HG02798 (cell line): ENCODE results near the gene REC114.
"Not testable (repeated sequence)": the region's sequence is repeated elsewhere in the genome, so short reads cannot be mapped to it uniquely, and the experiment has no call there.

Experiments used
- ATAC-seq: cut with Tn5 transposase; IDR thresholded peaks from one replicate; pipeline ENCODE4 v1.9.1; 2021; ENCODE audit warnings: mild to moderate bottlenecking; ENCODE audit not compliant: unreplicated experiment, poor library complexity

The REC114 gene, protein sequence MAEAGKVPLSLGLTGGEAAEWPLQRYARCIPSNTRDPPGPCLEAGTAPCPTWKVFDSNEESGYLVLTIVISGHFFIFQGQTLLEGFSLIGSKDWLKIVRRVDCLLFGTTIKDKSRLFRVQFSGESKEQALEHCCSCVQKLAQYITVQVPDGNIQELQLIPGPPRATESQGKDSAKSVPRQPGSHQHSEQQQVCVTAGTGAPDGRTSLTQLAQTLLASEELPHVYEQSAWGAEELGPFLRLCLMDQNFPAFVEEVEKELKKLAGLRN

DNA sequence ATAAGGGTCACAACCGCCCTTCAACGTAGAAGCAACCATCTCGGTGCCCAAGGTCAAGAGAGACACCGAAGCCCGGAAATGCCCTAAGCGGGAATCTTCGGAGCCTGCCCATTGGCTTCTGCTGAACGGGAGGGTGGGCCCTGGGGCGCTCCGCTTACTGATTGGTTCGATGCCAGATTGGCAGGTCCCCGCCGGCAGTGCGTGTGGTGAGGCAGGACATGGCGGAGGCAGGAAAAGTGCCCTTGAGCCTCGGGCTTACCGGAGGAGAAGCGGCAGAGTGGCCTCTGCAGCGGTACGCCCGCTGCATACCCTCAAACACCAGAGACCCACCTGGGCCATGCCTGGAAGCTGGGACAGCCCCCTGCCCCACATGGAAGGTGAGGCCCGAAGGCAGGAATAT lies at the start of gene REC114:
TSS of gene REC114 (plus strand) at position 197 of the 400 bp plus-strand sequence. CDS start at position 219, 22 bp downstream.
- no peak for ATAC-seq

DNA sequence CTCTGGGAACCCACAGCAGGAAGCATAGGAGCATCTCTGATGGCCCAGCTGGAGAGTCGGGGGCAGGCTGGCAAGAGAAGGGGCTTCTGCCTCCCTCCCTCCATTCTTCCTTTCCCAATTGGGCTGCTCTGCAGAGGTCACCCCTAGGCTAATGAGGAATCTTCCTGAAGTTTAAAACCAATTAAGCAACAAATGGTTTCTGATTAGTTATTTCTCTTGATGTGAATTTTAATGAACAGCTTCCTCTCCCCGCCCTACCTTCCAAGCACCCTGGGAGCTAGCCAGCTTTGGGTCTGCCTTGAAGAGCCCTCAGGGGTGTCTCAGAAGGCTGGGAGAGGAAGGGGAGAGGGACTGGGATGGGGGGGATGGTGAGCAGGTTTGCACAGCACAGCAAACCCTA lies 49.6 kb upstream of the REC114 start:
- ATAC-seq, result no peak

DNA sequence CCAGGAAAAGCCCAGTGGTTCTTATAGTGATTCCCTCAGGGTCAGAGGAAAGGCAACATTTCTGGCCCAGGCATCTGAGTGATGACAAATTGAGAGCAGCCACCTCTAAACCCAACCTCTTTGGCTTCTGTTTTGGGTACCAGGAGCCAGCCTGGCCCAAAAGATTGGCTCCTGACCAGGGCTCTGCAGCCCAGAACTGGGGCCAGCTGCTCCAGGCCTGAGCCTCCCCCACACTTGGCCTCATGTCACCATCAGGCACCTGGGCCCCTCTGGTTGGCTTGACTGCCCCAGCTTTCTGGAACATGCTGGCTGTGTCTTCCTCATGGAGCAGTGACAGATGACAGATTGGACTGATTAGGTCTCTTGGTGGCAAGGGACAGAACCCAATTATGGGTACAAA lies 48.2 kb upstream of the REC114 start:
- ATAC-seq, result no peak

DNA sequence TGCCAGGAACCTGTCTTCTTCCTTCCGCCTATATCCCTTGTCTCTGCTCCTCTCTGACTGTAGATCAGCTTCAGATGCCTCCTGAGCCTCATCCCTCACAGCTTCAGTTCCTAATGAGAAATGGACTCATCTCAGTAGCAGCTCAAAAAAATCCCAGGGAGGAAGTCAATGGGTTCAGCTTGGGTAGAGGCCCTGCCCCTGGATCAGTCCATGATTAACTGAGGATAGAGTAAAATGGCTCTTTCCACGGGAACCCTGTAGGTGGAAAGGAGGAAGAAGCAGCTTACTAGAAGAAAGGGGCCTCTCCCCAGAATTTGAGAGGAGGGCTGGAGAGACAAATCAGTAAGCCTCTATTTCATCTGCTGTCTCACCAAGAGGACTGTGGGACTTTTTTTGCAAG lies 47.3 kb upstream of the REC114 start:
- no peak for ATAC-seq

DNA sequence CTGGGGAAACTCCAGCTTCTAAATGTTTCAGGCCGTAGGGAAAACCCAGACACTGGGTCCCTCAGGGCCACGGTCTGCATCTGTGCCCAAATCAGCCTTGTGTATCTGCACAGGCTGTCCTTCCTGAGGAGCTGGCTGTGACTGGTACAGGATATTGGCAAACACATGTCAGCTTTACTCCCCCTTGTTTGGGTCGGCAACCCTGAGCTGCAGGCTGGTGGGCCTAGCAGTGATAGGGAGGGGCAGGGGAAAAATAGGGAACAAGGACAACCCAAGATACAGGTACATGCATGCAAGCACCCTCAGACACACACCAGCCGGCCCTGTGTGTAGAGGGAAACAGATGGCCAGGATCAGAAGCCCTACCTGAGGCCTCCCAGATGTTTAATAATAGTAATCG lies 45.5 kb upstream of the REC114 start:
- no peak for ATAC-seq

DNA sequence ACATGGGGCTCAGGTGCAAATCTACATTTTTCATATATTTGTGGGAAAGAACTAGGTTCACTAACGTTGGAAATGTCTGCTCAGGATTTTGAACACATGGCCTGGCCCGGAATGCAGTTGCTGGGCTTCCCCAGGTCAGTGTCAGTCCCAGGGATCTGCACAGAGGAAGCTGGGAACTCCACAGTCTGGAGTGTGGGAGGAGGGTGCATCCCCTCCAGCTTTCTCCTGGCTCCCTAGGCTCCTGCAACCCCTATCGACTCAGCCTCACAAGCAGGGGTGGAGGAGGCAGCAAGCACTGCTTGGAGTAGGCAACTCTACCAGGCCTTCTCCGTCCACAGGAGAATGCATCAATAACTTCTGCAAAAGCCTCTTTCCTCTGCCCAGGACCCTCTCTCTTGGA lies 44.1 kb upstream of the REC114 start:
- no peak for ATAC-seq

DNA sequence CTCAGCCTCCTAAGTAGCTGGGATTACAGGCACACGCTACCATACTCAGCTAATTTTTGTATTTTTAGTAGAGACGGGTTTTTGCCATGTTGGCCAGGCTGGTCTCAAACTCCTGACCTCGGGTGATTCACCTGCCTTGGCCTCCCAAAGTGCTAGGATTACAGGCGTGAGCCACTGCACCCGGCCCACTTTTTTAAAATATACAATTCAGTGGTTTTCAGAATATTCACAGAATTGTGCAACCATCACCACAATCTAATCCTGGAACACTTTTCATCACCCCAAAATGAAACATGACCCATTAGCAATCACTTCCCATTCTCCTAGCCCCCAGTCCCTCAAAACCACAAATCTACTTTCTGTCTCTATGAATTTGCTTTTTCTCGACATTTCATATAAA lies 42.7 kb upstream of the REC114 start:
- not testable (repeated sequence) for ATAC-seq

DNA sequence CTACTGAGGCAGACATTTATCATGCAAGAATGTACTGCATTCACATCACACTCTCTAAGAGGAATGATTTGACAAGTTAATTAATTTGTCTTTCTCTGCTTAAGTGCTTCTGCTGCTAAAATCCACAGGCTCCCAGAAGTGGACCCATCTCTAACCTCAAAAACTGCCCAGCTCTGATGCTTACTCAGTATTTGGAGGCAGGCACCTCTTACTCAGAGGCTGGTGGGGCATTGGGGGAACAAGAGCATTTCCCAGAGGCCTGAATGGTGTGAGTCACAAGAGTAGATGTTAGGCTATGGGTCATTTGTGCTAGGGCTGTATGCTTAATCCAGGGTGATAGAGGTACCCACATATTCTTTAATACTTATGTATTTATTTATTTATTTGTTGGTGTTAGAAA lies 39.8 kb upstream of the REC114 start:
- no peak for ATAC-seq

DNA sequence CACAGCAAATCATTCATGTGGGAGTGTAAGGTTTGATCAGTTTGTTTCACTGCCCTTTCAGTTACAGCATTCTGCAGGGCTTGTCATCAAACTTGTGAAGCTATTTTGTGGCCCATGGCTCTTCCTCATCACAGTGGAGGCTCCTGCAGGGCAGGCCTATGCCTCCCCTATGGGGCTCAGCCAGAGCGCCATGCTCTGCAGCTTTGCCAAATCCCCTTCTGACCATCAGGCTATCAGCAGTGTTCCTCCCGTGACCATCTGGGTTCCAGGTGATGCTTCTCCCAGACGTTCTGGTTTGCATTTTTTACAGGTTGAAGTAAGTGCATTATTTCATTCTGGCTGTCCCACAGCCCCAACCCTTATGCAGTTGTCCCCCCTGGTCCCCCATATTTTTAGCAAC lies 28.1 kb upstream of the REC114 start:
- ATAC-seq, result no peak

DNA sequence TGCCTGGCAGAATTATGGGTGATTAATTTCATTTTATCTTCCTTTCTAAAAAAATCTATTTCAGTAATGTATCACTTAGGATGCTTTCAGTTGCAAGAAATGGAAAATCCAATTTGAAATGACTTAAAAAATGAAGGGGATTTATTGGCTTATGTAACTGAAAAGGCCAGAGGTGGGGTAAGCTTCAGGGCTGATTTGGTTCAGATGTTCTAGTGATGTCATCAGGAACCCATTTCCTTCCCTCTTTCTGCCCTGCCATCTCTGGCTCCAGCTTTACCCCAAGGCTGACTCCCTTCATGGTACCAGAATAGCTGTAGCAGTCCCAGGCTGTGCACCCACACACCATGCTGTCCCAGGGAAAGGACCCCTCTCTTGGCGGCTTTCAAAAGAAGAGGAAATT lies 18.5 kb upstream of the REC114 start:
- ATAC-seq, result no peak

DNA sequence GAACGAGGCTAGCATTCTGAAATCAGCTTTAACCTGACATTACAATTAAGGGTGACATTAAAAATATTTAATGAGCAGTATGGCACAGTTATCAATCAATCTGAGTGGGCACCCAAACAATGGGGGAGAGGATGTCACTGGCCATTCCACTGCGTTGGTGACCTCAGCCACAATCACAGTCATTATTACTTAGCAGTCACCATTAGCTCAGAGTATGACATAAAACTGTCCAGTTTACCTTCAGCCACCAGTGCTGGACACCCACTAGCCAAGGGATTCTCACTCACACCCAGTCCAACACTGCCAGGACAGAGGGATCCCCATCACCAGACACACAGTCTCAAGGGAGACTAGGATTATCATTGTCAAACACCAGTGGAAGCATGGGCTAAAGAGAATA lies 17.5 kb upstream of the REC114 start:
- ATAC-seq, result no peak

DNA sequence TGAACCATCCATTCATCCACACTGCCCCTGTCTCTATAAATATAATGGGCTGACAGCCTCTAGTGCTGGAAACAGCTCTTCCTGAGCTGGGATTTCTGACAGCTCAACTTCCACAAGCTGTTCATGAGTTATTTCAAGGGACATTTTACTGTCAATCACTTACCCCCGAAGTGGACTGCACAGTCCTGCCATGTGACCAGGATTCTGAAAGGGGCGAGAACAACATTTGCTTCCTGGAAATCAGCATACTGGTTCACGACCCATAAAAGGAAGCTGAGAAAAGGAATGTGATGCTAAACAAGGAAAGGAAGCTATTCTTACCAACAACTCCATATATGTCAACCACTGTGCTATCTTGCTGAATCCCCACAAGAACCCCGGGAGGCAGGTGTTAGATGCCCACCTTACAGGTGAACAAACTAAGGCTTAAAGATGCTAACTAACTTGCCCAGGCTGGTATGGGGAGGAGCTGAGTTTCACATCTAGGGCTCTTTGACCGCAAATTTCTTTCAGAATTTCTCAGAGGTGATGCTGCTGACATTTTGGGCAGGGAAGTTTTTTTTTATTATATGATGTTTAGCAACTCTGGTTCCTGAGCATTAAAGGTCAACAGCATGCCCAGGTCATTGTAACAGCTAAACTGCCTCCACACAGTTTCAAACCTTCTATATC lies 16.5 kb upstream of the REC114 start:
- no peak for ATAC-seq

DNA sequence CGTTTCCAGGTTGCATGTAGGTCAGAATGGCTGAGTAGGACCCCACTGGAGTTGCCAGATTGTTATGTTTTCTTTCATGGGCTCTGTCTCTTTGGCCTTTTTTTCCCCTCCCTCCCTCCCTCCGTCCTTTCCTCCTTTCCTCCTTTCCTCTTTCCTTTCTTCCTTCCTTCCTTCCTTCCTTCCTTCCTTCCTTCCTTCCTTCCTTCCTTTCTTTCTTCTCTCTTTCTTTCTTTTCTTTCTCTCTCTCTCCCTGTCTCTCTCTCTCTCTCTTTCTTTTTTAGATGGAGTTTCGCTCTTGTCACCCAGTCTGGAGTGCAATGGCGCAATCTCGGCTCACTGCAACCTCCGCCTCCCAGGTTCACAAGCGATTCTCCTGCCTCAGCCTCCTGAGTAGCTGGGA lies 11.6 kb upstream of the REC114 start:
- not testable (repeated sequence) for ATAC-seq

DNA sequence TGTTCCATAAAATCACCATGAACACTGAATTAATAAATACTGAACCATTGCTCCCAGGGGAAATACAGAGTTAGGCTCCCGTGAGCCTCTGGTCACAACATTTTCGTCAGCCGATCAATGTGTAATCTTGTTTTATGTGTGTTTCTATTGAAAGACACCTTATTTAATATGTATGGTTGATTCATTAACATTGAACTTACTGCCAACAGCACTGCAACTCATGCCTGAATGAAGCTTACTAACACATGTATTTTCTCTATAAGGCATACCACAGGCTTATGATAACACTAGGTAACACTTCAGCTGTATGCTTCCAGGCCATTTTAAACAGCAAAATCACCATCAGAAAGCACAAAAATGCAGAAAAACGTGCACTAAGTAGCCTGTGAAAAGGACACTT lies 9.1 kb upstream of the REC114 start:
- no peak for ATAC-seq

DNA sequence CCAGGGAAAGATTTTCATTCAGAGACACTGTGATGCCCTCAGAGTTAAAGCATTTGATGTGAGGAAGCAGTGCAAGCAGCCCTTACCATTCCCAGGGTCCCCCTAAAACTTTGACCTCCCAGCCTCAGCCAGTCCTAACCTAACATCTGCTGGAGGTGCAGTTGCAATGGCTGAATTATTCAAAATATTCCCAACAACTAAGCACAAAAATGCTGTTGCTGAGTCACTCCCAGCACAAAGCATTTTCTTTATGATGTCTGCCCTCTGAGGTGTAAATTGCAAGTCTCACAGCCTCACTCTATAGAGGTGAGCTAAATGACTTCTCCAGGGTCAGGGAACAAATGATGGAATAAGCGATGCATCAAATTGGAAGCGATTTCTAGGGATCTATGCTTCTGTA lies 6.4 kb upstream of the REC114 start:
- ATAC-seq, result no peak

DNA sequence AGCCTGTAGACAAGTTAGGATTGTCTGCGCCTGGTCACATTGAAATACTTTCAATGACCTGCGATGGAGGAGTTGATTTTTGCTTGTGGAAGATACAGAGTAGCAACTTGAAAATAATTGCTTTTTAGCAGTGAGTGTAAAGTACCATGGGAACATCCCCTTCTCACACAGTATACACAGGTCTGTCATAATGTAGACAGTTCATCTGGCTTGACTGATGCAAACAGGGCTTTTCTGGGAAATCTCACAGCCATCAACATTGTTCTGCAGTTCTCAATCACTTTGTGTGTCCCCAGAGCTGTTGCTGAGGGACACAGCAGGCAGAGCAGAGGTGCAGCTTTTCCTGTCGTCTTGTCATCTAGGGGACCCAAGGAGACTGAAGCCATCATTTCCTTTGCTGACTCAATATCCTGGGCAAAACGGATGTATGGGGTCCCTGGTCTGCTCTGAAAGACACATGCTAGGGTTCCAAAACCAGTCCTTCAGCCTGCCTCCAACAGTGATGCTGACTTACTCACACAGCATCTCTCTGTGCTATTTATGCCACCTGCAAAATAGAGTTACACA lies 5.3 kb upstream of the REC114 start:
- ATAC-seq, result no peak

DNA sequence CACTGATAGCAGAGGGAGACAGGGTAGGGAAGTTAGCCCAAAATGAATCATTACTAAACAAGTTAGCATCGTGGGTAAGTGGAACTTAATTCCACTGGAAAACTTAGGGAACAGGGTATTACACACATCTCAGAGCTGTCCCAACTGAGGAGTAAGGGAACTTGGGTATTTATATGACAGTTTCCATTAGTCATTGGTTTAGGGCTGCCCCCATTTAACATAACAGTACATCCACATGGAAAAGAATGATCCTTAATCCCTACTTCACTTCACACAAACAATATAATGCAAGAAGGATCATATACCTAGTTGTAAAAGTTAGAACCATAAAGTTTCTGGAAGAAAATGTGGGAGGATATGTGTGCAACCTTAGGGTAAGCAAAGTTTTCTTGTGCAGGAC lies 4.3 kb upstream of the REC114 start:
- ATAC-seq, result no peak

DNA sequence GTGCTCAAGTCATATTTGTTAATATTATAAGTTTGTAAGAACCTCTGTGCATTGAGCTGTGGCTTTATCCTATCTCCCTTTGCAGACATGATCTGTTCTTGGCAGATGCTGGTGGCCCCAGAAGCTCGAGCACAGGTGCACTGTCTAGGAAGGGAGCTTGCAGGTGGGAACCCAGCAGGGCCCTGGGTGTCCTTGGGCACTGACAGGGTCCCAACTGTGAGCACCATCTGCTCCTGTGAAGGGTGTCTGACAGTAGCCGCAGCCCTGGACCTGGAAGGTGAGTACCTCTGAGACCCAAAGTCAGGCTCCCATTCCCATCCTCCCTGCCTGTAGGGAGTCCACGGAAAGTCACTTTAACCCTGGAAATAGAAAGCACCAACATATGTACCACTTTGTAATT lies 2.4 kb upstream of the REC114 start:
- no peak for ATAC-seq

DNA sequence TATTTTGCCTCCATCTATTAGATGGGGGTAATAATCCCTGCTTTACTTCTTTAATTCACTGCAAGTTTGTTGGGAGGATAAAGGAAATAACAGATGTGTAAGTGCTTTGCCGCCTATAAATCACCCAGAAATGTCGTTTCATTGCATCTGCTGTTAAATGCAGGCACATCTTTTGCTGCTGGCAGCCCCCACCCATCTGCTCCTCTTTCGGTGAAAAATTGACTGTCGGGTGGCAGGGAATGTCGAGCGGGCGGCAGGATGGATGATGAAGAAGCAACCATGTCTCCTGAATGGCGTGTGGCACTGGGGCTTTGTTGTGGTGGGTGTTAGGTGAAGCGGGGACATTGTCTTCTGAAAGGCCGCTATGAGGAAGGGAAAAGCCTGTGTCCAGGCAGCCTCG lies 543 bp upstream of the REC114 start:
- ATAC-seq, result no peak

DNA sequence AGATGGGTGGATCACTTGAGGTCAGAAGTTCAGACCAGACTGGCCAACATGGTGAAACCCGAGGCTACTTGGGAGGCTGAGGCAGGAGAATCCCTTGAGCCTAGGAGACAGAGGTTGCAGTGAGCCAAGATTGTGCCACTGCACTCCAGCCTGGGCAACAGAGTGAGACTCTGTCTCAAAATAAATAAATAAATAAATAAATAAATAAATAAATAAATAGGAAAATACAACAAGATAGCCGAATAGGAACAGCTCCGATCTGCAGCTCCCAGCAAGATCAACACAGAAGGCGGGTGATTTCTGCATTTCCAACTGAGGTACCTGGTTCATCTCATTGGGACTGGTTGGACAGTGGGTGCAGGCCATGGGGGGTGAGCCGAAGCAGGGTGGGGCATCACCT lies 4.5 kb downstream of the REC114 start:
- not testable (repeated sequence) for ATAC-seq

DNA sequence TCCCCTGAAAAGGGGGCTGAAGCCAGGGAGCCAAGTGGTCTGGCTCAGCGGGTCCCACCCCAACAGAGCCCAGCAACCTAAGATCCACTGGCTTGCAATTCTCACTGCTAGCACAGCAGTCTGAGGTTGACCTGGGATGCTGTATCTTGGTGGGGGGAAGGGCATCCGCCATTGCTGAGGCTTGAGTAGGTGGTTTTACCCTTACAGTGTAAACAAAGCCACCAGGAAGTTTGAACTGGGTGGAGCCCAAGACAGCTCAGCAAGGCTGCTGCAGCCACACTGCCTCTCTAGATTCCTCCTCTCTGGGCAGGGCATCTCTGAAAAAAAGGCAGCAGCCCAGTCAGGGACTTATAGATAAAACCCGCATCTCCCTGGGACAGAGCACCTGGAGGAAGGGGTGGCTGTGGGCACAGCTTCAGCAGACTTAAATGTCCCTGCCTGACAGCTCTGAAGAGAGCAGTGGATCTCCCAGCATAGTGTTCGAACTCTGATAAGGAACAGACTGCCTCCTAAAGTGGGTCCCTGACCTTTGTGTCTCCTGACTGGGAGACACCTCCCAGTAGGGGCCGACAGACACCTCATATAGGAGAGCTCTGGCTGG lies 5.3 kb downstream of the REC114 start:
- not testable (repeated sequence) for ATAC-seq
